Measurements from ENCODE around the gene CFL1.

DNA sequence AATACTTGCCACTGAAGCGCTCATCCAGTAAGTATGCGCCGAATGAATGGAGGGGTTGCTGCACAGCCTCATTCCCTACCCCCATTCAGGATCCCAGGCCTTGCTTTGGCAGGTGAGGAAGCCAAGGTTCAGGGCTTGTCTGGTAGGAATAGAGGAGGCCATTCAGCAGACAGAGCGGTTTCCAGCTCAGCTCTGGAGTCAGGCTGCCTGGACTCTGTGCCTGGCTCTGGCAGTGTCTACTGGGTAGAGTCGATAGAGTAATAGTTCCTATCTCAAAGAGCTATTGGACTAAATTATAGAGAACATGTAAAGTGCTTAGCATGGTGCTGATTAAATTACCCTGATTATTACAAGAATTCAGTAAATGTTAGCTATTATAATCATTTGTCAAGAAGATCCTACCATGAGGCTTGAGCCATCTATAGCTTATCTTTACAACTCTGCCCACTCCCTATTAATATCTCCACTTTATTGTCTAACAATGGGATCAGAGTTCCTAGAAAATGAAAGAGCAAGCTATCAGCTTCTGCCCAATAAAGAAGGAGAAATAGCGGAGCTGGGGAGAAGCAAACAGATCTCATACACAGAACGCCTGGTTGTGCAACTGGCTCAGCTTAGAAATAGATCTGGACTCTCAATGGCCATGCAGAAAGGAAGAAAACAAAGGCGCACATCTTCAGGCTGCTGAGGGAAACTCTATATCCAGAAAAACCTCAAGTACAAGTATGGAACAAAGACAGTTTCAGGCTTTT is 30.8 kb downstream of the CFL1 start:
- TF ChIP-seq POLR2A (IDR thresholded peaks at IDR 0.05), result no peak
- TF ChIP-seq, protein P1, sequence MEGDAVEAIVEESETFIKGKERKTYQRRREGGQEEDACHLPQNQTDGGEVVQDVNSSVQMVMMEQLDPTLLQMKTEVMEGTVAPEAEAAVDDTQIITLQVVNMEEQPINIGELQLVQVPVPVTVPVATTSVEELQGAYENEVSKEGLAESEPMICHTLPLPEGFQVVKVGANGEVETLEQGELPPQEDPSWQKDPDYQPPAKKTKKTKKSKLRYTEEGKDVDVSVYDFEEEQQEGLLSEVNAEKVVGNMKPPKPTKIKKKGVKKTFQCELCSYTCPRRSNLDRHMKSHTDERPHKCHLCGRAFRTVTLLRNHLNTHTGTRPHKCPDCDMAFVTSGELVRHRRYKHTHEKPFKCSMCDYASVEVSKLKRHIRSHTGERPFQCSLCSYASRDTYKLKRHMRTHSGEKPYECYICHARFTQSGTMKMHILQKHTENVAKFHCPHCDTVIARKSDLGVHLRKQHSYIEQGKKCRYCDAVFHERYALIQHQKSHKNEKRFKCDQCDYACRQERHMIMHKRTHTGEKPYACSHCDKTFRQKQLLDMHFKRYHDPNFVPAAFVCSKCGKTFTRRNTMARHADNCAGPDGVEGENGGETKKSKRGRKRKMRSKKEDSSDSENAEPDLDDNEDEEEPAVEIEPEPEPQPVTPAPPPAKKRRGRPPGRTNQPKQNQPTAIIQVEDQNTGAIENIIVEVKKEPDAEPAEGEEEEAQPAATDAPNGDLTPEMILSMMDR (IDR thresholded peaks at IDR 0.05), result no peak
